ENCODE measurements around the gene ZNF283. TPM values are rescaled to one million over a fixed set of nuclear protein-coding genes. Genes with fewer than 3 reads are reported as not detected.
A peak's percentile ranks its signal among the peaks of the same experiment; 100 is the strongest.

ZNF283 gene
- polyA plus RNA-seq, 3 donors = 0.80 to 2.5 (median 2.0) TPM

GRCh38 chr19:43782311-43782660 is 44.8 kb upstream of the ZNF283 start:
- no peak for TF ChIP-seq CTCF (IDR thresholded peaks at IDR 0.05)
- peaks cover 73% of the 10 kb centered on the region for H3K4me1 Mint-ChIP-seq
- intact Hi-C loops (cut with micrococcal nuclease) = loop anchor here in 1 of 2 donors (10.0 kb wide), 1 partner anchor 117 kb away; no protein-coding TSS in a partner anchor
- Histone ChIP-seq H3K4me1 (ENCODE audit: control insufficient read depth in 1 of 2, insufficient read depth in 2 of 2, low read length in 2 of 2) (peaks cover 56 to 73% of the 10 kb centered on the region in 2 donors), H3K9ac (ENCODE audit: insufficient read depth, low read length, poor library complexity, severe bottlenecking) (no peak overlapping the region), H3K4me2 (replicated peaks; ENCODE audit: extremely low read depth, low read length, poor library complexity, severe bottlenecking) (no peak overlapping the region), H3K4me3 (replicated peaks in 1 of 3; ENCODE audit: low read depth in 2 of 3, low read length in 3 of 3) (no peak overlapping the region), H3K27me3 (ENCODE audit: control insufficient read depth in 2 of 2, insufficient read depth in 2 of 2, low read length in 2 of 2) (no peaks in the 10 kb centered on the region), H3K79me2 (ENCODE audit: insufficient read depth, low read length) (peaks cover 47% of the 10 kb centered on the region), H2AFZ (ENCODE audit: insufficient read depth, low read depth, low read length, poor library complexity, severe bottlenecking) (no peak overlapping the region), H3K36me3 (replicated peaks in 1 of 2; ENCODE audit: control insufficient read depth in 1 of 2, insufficient read depth in 2 of 2, low read length in 2 of 2) (no peaks in the 10 kb centered on the region), H3K9me3 (replicated peaks in 1 of 2; ENCODE audit: control insufficient read depth in 1 of 2, insufficient read depth in 1 of 2, low read length in 2 of 2) (no peaks in the 10 kb centered on the region), H4K20me1 (ENCODE audit: insufficient read depth, low read length) (no peaks in the 10 kb centered on the region), H3K27ac (ENCODE audit: low read depth in 1 of 2, low read length in 2 of 2) (no peak overlapping the region)
- 66% methylated on average over 6 of the region's 8 CpGs for WGBS (ENCODE audit: insufficient coverage)
- no peaks in the 10 kb centered on the region for H3K36me3 Mint-ChIP-seq
- peak overlapping the region in 1 of 7 donors; percentile 52 for H3K27ac Mint-ChIP-seq
- no peak for DNase-seq
- no peak overlapping the region for H3K4me3 Mint-ChIP-seq
- peaks cover 0 to 3% (median 0%) of the 10 kb centered on the region in 7 donors for H3K9me3 Mint-ChIP-seq
- H3K27me3 Mint-ChIP-seq (ENCODE audit: low read depth in 3 of 3) = peaks cover 0 to 3% (median 2%) of the 10 kb centered on the region in 3 donors

GRCh38 chr19:43782689-43783231 is 44.4 kb upstream of the ZNF283 start:
- H2AFZ ChIP-seq (ENCODE audit: insufficient read depth, low read depth, low read length, poor library complexity, severe bottlenecking) = no peak overlapping the region

More at GRCh38 chr19:43782689-43783231, 44.4 kb upstream of the ZNF283 start:
- TF ChIP-seq CTCF (IDR thresholded peaks at IDR 0.05) = no peak
- Histone ChIP-seq H3K79me2 (ENCODE audit: insufficient read depth, low read length) (peaks cover 42% of the 10 kb centered on the region), H3K4me3 (replicated peaks in 1 of 3; ENCODE audit: low read depth in 2 of 3, low read length in 3 of 3) (no peak overlapping the region), H3K9me3 (replicated peaks in 1 of 2; ENCODE audit: control insufficient read depth in 1 of 2, insufficient read depth in 1 of 2, low read length in 2 of 2) (no peaks in the 10 kb centered on the region), H4K20me1 (ENCODE audit: insufficient read depth, low read length) (no peaks in the 10 kb centered on the region), H3K9ac (ENCODE audit: insufficient read depth, low read length, poor library complexity, severe bottlenecking) (no peak overlapping the region), H3K27ac (ENCODE audit: low read depth in 1 of 2, low read length in 2 of 2) (no peak overlapping the region), H3K4me1 (ENCODE audit: control insufficient read depth in 1 of 2, insufficient read depth in 2 of 2, low read length in 2 of 2) (peaks cover 51 to 68% of the 10 kb centered on the region in 2 donors), H3K27me3 (ENCODE audit: control insufficient read depth in 2 of 2, insufficient read depth in 2 of 2, low read length in 2 of 2) (no peaks in the 10 kb centered on the region), H3K36me3 (replicated peaks in 1 of 2; ENCODE audit: control insufficient read depth in 1 of 2, insufficient read depth in 2 of 2, low read length in 2 of 2) (no peaks in the 10 kb centered on the region), H3K4me2 (replicated peaks; ENCODE audit: extremely low read depth, low read length, poor library complexity, severe bottlenecking) (no peak overlapping the region)
- H3K9me3 Mint-ChIP-seq = peaks cover 0 to 3% (median 0%) of the 10 kb centered on the region in 7 donors
- DNase-seq = no peak
- 86% methylated on average over 21 of the region's 24 CpGs for WGBS (ENCODE audit: insufficient coverage)
- intact Hi-C loops (cut with micrococcal nuclease) = loop anchor here in 1 of 2 donors (10.0 kb wide), 1 partner anchor 118 kb away; no protein-coding TSS in a partner anchor
- peaks cover 0 to 3% (median 2%) of the 10 kb centered on the region in 3 donors for H3K27me3 Mint-ChIP-seq (ENCODE audit: low read depth in 3 of 3)
- peaks cover 68% of the 10 kb centered on the region for H3K4me1 Mint-ChIP-seq
- peak overlapping the region in 3 of 7 donors; percentile 5 to 42 (median 7) for H3K27ac Mint-ChIP-seq
- H3K36me3 Mint-ChIP-seq = no peaks in the 10 kb centered on the region
- no peak overlapping the region for H3K4me3 Mint-ChIP-seq
